ENCODE measurements around the gene RSPO3.

DNA sequence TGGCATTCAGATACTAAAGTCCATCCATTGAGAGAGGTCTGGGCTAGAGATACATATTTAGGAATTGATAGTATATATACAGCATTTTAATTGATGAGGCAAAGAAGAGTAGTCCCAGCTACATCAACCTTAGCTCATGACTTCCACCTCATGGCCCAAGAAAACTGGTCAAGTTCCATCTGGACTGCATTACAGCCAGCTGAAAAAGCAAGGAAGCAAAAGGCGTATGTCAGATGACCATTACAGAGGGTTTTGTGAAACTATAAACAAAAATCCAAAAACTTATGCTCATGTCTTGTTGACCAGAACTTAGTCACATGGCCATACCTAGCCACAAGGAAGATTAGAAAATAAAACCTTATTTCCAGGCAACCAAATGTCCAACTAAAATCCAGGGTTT lies 101.4 kb downstream of the RSPO3 start:
- TF ChIP-seq CTCF (conservative IDR thresholded peaks at IDR 0.05) (no peak), EZH2 (IDR thresholded peaks at IDR 0.05; ENCODE audit: low read depth) (no peak)
